ENCODE measurements around the gene ELFN1. TPM values are rescaled to one million over a fixed set of nuclear protein-coding genes. Genes with fewer than 3 reads are reported as not detected.

ELFN1 gene
- total RNA-seq, 4 donors from 2014 or later = 0.38 to 3.3 (median 0.48) TPM

GRCh38 chr7:1721047-1721690, 51.1 kb downstream of the ELFN1 start:
- WGBS, 2 donors = 48 to 69% methylated on average over 3 to 7 of the region's 14 CpGs
- no peak for DNase-seq
- Histone ChIP-seq H3K27me3 (peaks cover 0 to 23% (median 0%) of the 10 kb centered on the region in 4 donors), H3K9me3 (no peaks in the 10 kb centered on the region), H3K36me3 (no peaks in the 10 kb centered on the region), H3K4me1 (peaks cover 0 to 50% (median 8%) of the 10 kb centered on the region in 3 donors), H3K27ac (no peak overlapping the region), H3K4me3 (no peak overlapping the region)
- no peak for TF ChIP-seq POLR2A (IDR thresholded peaks at IDR 0.05)
- TF ChIP-seq CTCF (IDR thresholded peaks at IDR 0.05) = no peak
- intact Hi-C loops (cut with DNase I) = no loop called here

- no peak for DNase-seq
- H3K4me1 ChIP-seq = peaks cover 0 to 45% (median 10%) of the 10 kb centered on the region in 3 donors
- no peak overlapping the region for H3K4me3 ChIP-seq
- no peaks in the 10 kb centered on the region for H3K9me3 ChIP-seq
- 91 to 94% methylated on average over 13 of the region's 13 CpGs for WGBS, 2 donors
- H3K27me3 ChIP-seq = peaks cover 0 to 35% (median 0%) of the 10 kb centered on the region in 4 donors
- intact Hi-C loops (cut with DNase I) = no loop called here
- H3K36me3 ChIP-seq = no peaks in the 10 kb centered on the region
- TF ChIP-seq POLR2A (IDR thresholded peaks at IDR 0.05) = no peak
- H3K27ac ChIP-seq = no peak overlapping the region
Measured at GRCh38 chr7:1723254-1723653, 53.2 kb downstream of the ELFN1 start.

- no peak overlapping the region for H3K27ac ChIP-seq
- 90 to 95% methylated on average over 15 to 19 of the region's 21 CpGs for WGBS, 2 donors
- H3K4me3 ChIP-seq = no peak overlapping the region
- peaks cover 0 to 39% (median 0%) of the 10 kb centered on the region in 4 donors for H3K27me3 ChIP-seq
- H3K4me1 ChIP-seq = peaks cover 0 to 45% (median 10%) of the 10 kb centered on the region in 3 donors
- H3K36me3 ChIP-seq = no peaks in the 10 kb centered on the region
- peaks cover 0 to 8% (median 7%) of the 10 kb centered on the region in 3 donors for H3K9me3 ChIP-seq
- no peak for TF ChIP-seq CTCF (IDR thresholded peaks at IDR 0.05)
- TF ChIP-seq POLR2A (IDR thresholded peaks at IDR 0.05) = no peak
- no peak for DNase-seq
- intact Hi-C loops (cut with DNase I) = no loop called here
Measured at GRCh38 chr7:1724118-1724910, 54.2 kb downstream of the ELFN1 start.

GRCh38 chr7:1725199-1725690, 55.2 kb downstream of the ELFN1 start:
- peaks cover 0 to 15% (median 14%) of the 10 kb centered on the region in 3 donors for H3K9me3 ChIP-seq
- TF ChIP-seq POLR2A (IDR thresholded peaks at IDR 0.05) (no peak), CTCF (IDR thresholded peaks at IDR 0.05) (no peak)
- H3K4me1 ChIP-seq = peaks cover 0 to 35% (median 10%) of the 10 kb centered on the region in 3 donors
- no peak for DNase-seq
- H3K36me3 ChIP-seq = no peaks in the 10 kb centered on the region
- intact Hi-C loops (cut with DNase I) = no loop called here
- 15 to 34% methylated on average over 7 to 10 of the region's 22 CpGs for WGBS, 2 donors
- H3K4me3 ChIP-seq = no peak overlapping the region
- H3K27me3 ChIP-seq = peaks cover 0 to 39% (median 0%) of the 10 kb centered on the region in 4 donors
- no peak overlapping the region for H3K27ac ChIP-seq

GRCh38 chr7:1725766-1726630, 55.9 kb downstream of the ELFN1 start:
- Histone ChIP-seq H3K4me3 (no peak overlapping the region), H3K27ac (no peak overlapping the region), H3K27me3 (peaks cover 0 to 39% (median 0%) of the 10 kb centered on the region in 4 donors), H3K4me1 (peaks cover 0 to 28% (median 10%) of the 10 kb centered on the region in 3 donors), H3K36me3 (no peaks in the 10 kb centered on the region), H3K9me3 (peaks cover 0 to 15% (median 14%) of the 10 kb centered on the region in 3 donors)
- intact Hi-C loops (cut with DNase I) = no loop called here
- TF ChIP-seq POLR2A (IDR thresholded peaks at IDR 0.05) = no peak
- no peak for TF ChIP-seq CTCF (IDR thresholded peaks at IDR 0.05)
- WGBS, 2 donors = 44 to 66% methylated on average over 14 to 18 of the region's 25 CpGs
- DNase-seq = no peak

Data from esophagus squamous epithelium (tissue), 5 donors.